Omental fat pad (tissue), 4 donors: ENCODE data around the gene SEMA5A. TPM values are rescaled to one million over a fixed set of nuclear protein-coding genes. Genes with fewer than 3 reads are reported as not detected.

ENCODE experiments used
- ATAC-seq: fragments of 150-250 bp; one replicate; pipeline ENCODE4 v1.9.1; 2016; ENCODE audit warnings: mild to moderate bottlenecking, moderate library complexity; ENCODE audit not compliant: low FRiP score
- DNase-seq: peaks from one replicate; pipeline ENCODE4 v3.0.0-alpha.2; 2019; ENCODE audit warnings: low spot score
- total RNA-seq, 4 donors: library from RNA; depleted of rRNA; stranded (reverse); fragments of >200 nt; gene quantifications; one replicate each; pipeline ENCODE4 v1.1.0, GENCODE V29; 2016
- TF ChIP-seq, protein P1 (sequence below), 3 donors: fragments of 450-650 bp; IDR thresholded peaks; one replicate each; pipeline ENCODE4 v1.5.1; 2016 to 2017; ENCODE audit warnings: antibody characterized with exemption in 3 of 3, mild to moderate bottlenecking in 3 of 3, moderate library complexity in 2 of 3

The SEMA5A gene
- total RNA-seq, 4 donors from 2014 or later: 6.3 to 60.2 (median 22.1) TPM

DNA sequence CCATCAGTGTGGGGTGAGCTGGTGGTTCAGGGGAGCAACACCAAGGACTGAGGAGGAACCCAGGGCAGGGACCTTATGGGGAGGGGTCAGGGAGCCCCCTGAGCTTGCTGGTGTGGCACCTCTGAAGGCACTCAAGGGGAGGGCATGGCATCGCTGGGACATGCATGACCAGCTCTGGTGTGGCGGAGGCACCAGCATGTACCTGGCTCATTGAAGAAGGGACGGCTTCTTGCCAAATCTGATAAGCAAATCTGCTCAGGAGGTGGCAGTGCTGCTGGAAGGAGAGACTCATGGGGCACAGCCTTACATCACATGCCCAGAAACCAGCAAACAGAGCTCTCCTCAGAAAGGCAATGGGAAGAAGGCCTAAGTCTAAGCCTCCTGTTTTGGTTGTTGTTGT, 421.8 kb downstream of the SEMA5A start:
- TF ChIP-seq, protein P1, sequence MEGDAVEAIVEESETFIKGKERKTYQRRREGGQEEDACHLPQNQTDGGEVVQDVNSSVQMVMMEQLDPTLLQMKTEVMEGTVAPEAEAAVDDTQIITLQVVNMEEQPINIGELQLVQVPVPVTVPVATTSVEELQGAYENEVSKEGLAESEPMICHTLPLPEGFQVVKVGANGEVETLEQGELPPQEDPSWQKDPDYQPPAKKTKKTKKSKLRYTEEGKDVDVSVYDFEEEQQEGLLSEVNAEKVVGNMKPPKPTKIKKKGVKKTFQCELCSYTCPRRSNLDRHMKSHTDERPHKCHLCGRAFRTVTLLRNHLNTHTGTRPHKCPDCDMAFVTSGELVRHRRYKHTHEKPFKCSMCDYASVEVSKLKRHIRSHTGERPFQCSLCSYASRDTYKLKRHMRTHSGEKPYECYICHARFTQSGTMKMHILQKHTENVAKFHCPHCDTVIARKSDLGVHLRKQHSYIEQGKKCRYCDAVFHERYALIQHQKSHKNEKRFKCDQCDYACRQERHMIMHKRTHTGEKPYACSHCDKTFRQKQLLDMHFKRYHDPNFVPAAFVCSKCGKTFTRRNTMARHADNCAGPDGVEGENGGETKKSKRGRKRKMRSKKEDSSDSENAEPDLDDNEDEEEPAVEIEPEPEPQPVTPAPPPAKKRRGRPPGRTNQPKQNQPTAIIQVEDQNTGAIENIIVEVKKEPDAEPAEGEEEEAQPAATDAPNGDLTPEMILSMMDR (IDR thresholded peaks at IDR 0.05): no peak
- ATAC-seq (no peak), DNase-seq (no peak)

DNA sequence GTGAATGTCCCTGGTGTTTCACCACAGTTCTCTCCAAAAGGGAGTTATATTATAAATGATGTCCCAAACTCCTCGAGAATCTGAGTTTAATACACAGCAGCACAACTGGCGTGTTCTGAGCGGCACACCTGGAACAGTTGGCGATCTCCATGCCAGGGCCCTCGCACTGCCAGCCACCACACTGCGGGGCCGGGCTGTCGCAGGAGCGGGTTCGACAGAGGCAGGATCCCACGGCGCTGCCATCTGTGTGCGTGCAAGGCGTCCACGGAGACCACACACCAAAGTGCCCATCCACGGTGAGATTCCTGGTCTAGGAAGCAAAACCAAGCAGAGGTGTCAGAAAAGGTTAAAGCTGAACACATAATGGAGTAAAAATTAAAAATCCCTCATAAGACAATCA, 423.3 kb downstream of the SEMA5A start:
- ATAC-seq: no peak
- no peak for DNase-seq
- TF ChIP-seq, protein P1 (IDR thresholded peaks at IDR 0.05): no peak

DNA sequence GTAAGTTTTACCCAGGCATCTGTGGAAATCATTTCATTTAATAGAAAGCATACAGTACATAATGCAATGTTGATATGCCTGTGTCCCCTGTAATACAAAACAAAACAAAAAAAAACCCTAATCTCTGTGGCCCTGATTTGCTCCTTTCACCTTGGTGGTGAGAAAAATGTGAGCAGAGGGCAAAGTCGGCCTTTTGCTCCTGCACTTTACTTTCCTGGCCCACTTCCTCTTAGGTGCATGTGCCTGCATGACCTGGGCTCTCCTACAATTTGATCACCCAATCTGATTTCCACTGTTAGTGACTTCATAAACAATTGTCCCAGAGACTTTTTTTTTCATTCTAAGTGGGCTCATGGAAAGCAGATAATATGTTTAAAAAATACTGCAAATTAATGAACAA, 424.3 kb downstream of the SEMA5A start:
- TF ChIP-seq, protein P1 (IDR thresholded peaks at IDR 0.05): no peak
- no peak for DNase-seq
- no peak for ATAC-seq

DNA sequence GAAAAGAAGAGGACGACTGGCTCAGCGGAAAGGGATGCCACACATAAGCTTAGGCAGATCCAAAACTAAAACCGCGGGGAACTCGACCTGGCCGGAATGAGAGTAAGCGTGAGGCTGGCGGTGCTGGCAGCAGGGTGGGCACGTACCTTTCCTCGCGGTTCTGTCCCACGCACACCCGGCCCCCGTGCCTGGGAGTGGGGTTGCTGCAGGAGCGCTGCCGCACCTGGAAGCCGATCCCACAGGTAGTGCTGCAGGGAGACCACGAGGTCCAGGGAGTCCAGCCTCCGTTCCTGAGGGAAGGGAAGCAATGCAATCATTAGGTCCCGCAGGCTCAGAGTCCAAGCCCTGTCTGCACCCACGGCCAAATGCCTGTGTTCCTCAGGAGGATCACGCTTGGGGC, 427.0 kb downstream of the SEMA5A start:
- TF ChIP-seq, protein P1 (IDR thresholded peaks at IDR 0.05): no peak
- ATAC-seq (no peak), DNase-seq (no peak)

DNA sequence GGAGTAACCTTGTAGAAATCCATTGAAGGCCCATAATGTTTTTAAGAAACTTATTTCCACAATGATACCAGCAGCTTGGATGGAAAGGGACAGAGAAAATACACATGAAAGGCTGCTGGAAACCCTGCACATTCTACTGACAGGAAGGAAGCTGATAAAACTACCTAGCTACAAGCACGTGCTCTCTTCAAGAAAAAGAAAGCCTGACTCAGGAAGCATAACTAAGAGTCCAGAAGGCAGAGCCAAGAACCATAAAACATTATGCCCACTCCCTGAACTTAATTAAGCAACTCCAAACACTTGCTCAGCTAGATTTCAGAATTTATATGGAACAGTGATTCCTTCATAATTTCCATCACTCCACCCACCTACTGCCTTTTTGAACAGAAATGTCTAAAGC, 430.8 kb downstream of the SEMA5A start:
- TF ChIP-seq, protein P1 (IDR thresholded peaks at IDR 0.05): no peak
- no peak for DNase-seq
- no peak for ATAC-seq

DNA sequence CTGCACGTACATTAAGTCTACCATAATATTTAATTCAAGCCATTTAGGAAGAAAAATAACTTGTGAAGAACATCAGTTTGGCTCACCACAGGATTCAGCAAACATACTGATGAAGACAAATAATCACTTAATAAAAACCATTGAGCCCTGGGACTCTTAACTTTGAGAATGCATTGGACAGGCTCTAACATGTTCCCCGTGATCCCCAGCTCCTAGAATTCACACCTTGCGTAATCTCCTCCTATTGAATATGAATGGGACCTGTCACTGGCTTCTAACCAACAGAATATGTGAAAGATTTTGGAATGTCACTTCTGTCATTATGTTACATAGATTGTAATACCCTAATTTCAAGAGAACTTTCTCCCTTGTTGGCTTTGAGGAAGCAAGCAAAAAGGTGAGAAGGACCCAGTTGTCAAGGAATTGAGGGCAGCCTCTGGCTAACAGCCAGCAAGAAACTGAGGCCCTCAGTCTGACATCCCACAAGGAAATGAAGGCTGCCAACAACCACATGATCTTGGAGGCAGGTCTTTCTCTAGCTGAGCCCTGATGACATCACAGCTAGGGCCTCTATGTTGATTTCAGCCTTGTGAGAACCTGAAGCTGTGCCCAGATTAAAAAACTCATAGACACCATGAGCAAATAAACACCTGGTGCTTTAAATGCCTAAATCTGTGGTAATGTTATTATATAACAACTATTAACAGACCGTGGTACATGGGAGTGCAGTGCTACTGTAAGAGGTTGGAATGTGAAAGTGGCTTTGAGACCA, 433.2 kb downstream of the SEMA5A start:
- TF ChIP-seq, protein P1 (IDR thresholded peaks at IDR 0.05): no peak
- DNase-seq (no peak), ATAC-seq (no peak)

DNA sequence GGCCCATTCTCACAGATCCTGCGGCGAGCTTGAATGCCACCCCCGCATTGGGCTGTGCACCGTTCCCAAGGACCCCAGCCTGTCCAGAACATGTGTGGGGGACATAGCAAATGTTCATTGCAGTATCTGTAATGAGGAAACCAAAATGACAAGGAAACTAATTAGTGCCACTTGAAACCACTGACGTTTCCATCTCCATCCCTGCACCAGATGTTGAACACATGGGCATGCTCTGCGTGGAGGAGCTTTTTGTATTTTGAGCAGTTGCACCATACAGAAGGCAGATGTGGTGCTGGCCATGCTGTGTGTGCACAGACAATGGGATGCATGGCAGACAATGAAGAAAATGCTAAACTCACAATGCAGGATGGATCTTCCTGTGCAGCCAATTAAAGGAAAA, 437.7 kb downstream of the SEMA5A start:
- no peak for DNase-seq
- no peak for ATAC-seq

More for the DNA sequence above, 437.7 kb downstream of the SEMA5A start:
- TF ChIP-seq, protein P1 (IDR thresholded peaks at IDR 0.05): no peak
